ENCODE data around the gene LPIN1.

Gene LPIN1, protein sequence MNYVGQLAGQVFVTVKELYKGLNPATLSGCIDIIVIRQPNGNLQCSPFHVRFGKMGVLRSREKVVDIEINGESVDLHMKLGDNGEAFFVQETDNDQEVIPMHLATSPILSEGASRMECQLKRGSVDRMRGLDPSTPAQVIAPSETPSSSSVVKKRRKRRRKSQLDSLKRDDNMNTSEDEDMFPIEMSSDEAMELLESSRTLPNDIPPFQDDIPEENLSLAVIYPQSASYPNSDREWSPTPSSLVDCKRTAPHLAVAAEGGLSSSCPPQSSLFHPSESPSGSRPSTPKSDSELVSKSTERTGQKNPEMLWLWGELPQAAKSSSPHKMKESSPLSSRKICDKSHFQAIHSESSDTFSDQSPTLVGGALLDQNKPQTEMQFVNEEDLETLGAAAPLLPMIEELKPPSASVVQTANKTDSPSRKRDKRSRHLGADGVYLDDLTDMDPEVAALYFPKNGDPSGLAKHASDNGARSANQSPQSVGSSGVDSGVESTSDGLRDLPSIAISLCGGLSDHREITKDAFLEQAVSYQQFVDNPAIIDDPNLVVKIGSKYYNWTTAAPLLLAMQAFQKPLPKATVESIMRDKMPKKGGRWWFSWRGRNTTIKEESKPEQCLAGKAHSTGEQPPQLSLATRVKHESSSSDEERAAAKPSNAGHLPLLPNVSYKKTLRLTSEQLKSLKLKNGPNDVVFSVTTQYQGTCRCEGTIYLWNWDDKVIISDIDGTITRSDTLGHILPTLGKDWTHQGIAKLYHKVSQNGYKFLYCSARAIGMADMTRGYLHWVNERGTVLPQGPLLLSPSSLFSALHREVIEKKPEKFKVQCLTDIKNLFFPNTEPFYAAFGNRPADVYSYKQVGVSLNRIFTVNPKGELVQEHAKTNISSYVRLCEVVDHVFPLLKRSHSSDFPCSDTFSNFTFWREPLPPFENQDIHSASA
- total RNA-seq = 152 to 222 reads per million in 2 donors

- DNase-seq = peak; percentile 84
These were observed at the start of gene LPIN1 for GRCh38 chr2:11746376-11746806. TSS of gene LPIN1 (plus strand) at chr2:11746632. CDS start at chr2:11765542, 18,910 bp downstream.

GRCh38 chr2:11696736-11697102 is 49.7 kb upstream of the LPIN1 start:
- DNase-seq = no peak

DNA sequence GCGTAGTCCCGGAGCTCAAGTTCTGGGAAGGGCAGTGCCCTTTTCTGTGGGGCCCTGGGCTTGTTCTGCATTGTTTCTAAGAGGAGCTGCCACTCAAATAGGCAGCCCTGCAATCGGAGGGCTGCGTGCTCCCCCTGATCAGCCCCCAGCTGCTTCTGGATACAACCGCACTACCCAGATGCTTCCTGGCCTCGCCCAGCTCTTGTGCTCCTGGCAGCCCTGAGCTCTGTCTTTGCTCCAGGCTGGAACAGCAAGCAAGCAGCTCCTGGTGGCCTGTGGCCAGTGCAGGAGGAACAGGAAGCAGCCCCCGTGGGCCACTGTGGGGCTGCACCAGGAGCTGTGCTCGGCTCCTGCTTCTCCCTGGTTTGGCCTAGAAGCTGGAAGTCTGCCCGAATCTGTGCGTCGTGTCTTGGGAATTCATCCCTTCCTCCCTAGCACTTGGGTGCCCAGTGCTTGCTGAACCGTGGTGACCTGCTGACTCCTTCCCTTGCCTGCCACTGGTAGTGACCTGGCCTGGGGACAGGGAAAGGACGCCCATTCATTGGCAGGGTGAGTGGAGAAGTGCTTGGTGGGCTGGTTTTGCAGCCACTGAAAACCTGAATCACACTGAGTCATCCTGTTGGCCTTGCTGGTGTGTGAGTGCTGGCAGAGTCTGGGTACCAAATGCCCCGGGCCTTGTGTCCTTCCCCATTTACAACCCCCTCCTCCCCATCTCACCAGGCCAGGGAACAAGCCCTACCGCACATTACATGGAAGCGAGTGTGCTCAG is 49.1 kb upstream of the LPIN1 start:
- DNase-seq = no peak

GRCh38 chr2:11698009-11698922 is 48.2 kb upstream of the LPIN1 start:
- no peak for DNase-seq

DNA sequence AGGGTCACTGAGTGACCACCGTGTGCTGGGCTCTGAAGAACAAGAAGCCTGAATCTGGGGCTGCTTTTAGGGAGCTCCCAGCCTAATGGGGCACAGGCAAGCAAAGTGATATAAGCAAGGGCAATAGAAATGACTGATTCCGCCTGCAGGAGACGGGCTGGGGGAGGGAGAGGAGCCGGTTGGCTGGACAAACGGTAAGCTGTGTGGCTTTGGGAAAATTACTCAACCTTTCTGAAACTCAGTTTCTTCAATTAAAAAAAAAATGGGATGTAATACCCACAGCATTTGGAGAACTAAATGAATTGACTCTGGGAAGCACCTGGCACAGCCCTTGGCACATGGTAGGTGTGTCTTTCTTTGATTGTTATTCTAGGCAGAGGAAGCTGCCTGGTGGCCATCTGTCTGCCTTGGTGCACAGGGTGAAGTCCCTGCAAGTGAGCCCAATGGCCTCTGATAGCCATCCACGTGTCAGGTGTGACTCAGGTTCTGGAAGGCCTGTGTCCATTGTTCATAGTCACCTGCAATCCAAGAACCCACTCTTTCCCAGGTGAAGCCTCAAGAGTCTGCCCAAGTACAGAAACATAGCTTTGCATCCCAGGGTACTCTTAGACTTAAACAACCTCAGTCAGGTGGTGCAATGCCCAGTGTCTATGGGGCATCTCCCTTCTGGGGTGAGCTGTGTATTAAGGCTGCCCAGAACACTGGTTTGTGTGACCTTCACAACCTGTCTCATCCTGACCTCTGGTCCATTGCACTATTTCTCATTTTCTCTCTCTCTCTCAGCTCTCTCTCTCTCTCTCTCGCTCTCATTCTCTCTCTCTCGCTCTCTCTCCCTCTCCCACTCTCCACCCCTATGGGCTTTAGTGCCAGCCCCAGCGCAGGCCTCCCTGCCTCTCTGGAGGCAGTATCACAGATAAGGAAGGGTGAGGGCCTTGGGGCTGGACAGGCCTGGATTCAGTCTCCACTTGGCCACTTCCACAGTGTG is 46.5 kb upstream of the LPIN1 start:
- no peak for DNase-seq

DNA sequence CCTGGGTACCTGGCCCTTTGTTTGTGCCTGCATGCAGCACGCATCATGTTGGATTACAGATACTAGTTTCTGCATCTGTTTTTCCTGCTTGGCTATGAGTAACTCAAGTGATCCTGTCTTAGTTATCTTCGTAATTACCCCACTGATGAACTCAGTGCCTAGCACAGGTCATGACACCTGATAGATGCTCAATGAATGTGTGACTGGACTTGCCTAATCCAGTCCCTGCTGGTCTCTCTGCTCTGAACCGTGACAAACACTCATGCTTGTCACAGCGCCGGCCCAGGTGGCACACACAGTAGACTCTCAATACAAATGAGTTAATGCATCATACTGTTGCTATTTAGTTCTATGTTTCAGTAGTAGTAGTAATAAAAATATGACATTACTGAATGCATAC is 45.2 kb upstream of the LPIN1 start:
- no peak for DNase-seq

DNA sequence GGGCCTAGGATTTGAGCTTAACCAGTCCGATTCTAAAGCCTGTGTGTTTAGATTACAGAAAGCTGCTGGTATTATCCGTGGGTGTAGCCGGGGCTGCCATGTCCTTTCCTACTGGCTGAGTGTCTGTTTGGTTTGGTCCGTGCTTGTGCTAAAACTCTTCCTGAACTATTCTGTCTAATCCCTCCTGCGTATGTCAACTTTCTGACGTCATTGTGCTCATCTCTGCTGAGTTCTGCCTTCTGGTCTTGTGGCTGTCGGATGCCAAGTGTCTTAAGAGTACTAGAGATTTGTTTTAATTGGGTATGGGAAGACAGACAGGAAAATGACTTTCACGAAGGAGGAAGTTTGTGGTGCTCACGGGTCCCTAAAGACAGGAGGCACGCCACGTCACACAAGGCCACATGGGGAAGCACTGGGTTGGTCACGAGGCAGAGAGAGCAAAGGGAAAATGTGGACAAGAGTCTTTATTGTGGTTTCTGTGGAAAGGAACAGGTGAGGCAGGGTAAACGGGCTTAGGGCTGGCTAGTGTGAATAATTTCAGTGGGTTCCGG is 44.6 kb upstream of the LPIN1 start:
- DNase-seq = no peak

GRCh38 chr2:11702946-11703345 is 43.5 kb upstream of the LPIN1 start:
- no peak for DNase-seq

DNA sequence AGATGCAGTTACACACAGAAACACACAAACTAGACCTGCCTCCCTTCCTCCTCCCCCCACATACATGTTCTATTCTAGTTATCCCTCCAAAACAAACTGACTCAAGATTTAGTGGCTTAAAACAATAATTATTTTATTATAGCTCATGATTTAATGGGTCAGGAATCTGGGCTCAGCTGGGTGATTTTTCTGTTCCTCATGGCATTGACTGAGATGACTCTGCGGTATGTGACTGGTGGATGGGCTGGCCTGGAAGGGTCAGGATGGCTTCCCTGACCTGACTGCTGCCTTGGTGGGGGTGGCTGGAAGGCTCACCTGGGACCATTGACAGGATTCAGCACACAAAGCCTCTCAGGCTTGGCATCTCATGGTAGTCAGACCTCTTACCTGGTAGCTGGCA is 42.7 kb upstream of the LPIN1 start:
- DNase-seq = no peak

DNA sequence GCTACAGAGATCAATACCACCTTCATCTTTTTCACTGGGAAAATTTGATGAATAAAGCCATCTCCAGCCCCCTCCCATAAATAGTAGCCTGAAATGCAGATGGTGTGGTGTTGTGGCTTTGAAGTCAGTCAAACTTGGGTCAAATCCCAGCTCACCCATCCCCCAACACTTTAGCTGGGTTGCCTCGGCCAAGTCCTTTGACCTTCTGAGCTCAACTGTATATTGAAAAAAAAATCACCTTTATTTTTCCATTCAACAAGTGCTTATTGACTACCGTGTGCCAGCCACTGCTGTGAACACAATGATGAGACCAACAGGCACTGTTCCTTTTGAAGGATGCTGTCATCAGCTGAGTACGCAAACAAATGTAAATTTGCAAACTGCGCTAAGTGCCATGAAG is 41.4 kb upstream of the LPIN1 start:
- DNase-seq = no peak

- DNase-seq = no peak
These were observed 40.7 kb upstream of the LPIN1 start for GRCh38 chr2:11705711-11706110.

DNA sequence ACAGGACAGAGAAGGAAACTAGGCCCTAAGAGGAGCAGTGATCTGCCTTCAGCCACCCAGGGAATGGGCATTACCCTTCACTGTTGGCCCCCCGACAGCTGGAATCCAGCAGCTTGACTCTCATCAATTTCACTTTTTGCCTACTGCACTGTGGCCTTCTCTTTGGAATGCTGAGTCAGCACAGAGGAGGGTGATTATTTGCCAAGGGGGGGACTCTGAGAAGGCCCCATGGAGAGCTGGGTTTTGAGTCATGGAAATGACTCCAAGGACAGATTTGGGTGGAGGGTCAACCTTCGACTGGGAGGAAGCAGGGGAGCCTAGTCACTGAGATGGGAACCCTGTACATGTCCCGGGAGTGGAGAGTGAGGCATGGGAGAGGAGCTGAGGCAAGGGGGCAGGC is 38.3 kb upstream of the LPIN1 start:
- no peak for DNase-seq

GRCh38 chr2:11709293-11709692 is 37.1 kb upstream of the LPIN1 start:
- DNase-seq = no peak

GRCh38 chr2:11710210-11710609 is 36.2 kb upstream of the LPIN1 start:
- DNase-seq = no peak

DNA sequence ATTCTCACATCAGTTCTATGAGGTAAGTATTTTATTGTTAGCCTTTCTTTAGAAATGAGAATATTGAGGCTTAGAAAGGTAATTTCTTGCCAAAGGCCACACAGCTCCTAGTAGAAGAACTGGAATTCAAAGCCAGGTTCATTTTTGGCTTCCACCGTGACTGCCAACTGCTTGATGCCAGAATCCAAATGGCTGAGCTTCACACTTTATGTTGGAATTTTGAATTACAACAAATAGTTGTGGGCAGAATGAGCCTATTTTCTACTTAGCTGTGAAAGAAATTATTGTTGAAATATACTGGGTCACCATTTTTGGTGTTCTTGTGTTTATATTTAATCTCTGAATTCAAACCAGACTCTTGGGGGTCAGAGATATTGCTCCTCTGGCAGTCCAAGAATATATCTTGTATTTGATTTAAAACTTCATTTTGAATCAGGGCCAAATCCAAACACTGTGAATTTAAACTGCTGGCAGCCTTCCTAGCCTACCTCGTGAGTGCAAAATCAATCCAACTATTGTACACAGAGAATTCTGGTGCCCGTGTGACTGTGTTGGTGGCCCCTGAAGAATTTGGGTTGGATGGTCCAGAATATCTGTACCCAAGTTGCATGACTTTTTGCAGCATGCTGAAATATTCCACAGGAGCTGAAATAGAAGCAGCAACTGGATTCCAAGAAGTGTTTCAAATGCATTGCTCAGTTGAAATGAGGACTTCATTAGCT is 35.6 kb upstream of the LPIN1 start:
- DNase-seq = no peak

GRCh38 chr2:11711354-11711716 is 35.1 kb upstream of the LPIN1 start:
- no peak for DNase-seq

DNA sequence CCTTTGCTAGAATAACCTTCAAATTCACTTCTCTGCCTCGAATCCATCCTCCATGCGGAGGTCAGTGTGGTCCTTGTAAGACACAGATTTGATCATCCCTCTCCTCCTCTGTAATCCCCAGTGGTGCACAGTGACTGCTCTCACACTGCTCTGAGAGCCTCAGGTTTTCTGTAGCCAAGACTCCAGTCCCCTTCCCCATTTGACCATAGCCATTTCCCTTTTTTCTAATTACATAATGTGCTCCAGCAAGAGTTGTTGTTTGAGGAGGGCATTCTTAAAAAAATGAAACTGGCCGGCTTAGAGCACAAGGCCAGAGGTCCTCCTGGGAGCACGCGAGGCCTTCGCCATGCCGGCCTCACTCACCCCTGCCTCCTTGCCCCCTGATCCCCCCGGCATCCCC is 34.7 kb upstream of the LPIN1 start:
- no peak for DNase-seq

GRCh38 chr2:11712866-11713265 is 33.6 kb upstream of the LPIN1 start:
- DNase-seq = no peak

GRCh38 chr2:11713815-11714214 is 32.6 kb upstream of the LPIN1 start:
- no peak for DNase-seq

Data from activated gamma-delta T cell (primary cell).